SK-N-SH (cell line): ENCODE data around the gene TCEA2.

Source experiments
- CHD2 ChIP-seq: fragments of 150-350 bp; IDR thresholded peaks from 2 replicates; pipeline ENCODE4 v1.6.1; 2018; ENCODE audit warnings: low read length; ENCODE audit not compliant: partially characterized antibody
- CTCF ChIP-seq: fragments of 200-600 bp; sonication (generic); IDR thresholded peaks from 2 replicates; pipeline ENCODE4 v1.6.1; 2017; ENCODE audit warnings: antibody characterized with exemption, mild to moderate bottlenecking, moderate library complexity
- FOSL2 ChIP-seq: IDR thresholded peaks from 2 replicates; pipeline ENCODE4 v1.4.0; 2012; ENCODE audit warnings: low read depth, mild to moderate bottlenecking, moderate library complexity, borderline replicate concordance
- MAX ChIP-seq: IDR thresholded peaks from 2 replicates; pipeline ENCODE4 v1.4.0; 2012; ENCODE audit warnings: low read depth
- MXI1 ChIP-seq: IDR thresholded peaks from 2 replicates; pipeline ENCODE4 v1.6.1; 2012; ENCODE audit warnings: mild to moderate bottlenecking, low read depth, low read length, improper control_type of control experiment
- POLR2AphosphoS5 ChIP-seq: IDR thresholded peaks from 2 replicates; pipeline ENCODE4 v1.6.1; 2012; ENCODE audit warnings: low read depth, low read length
- RFX5 ChIP-seq: IDR thresholded peaks from 2 replicates; pipeline ENCODE4 v1.6.1; 2012; ENCODE audit warnings: mild to moderate bottlenecking, improper control_type of control experiment, low read length
- SIN3A ChIP-seq: IDR thresholded peaks from 2 replicates; pipeline ENCODE4 v1.6.1; 2012; ENCODE audit warnings: low read depth, mild to moderate bottlenecking, low read length, moderate library complexity, borderline replicate concordance
- TAF1 ChIP-seq: IDR thresholded peaks from 2 replicates; pipeline ENCODE4 v1.6.1; 2012; ENCODE audit warnings: low read depth, mild to moderate bottlenecking, low read length, moderate library complexity, borderline replicate concordance

GRCh38 chr20:64029293-64030117 lies 33.5 kb upstream of the TCEA2 start:
- TF ChIP-seq SIN3A (no peak), MAX (no peak), POLR2AphosphoS5 (no peak), MXI1 (no peak), CHD2 (no peak), FOSL2 (no peak), RFX5 (no peak), TAF1 (no peak), CTCF (no peak)
